Natural killer cell (primary cell): ENCODE measurements around the gene TTLL7. TPM values are rescaled to one million over a fixed set of nuclear protein-coding genes. Genes with fewer than 3 reads are reported as not detected.

Experiments used
- ATAC-seq, 3 donors: fragments of 150-1000 bp in 2 of 3; fragments of 200-7000 bp in 1 of 3; cut with Tn5 transposase; 1 replicate in 1 of 3; 2 replicates in 2 of 3; pipeline ENCODE4 v1.10.0; 2021; ENCODE audit warnings: mild to moderate bottlenecking in 2 of 3, moderate library complexity in 2 of 3
- DNase-seq, 2 donors: peaks; one replicate each; pipeline versions ENCODE4 v3.0.0 to v3.0.0-alpha.2; 2013 to 2021; ENCODE audit warnings: mixed read lengths in 1 of 2
- H3K27ac ChIP-seq: one replicate; pipeline ENCODE4 v1.5.1; 2013; ENCODE audit warnings: mild to moderate bottlenecking, low read length
- H3K27me3 ChIP-seq: one replicate; pipeline ENCODE4 v1.6.1; 2013; ENCODE audit warnings: low read length; ENCODE audit not compliant: control insufficient read depth, insufficient read depth
- H3K36me3 ChIP-seq: one replicate; pipeline ENCODE4 v1.6.1; 2013; ENCODE audit warnings: low read length; ENCODE audit not compliant: control insufficient read depth, insufficient read depth
- H3K4me1 ChIP-seq: one replicate; pipeline ENCODE4 v1.6.1; 2013; ENCODE audit warnings: low read length; ENCODE audit not compliant: control insufficient read depth, insufficient read depth
- H3K4me3 ChIP-seq: one replicate; pipeline ENCODE4 v1.5.1; 2013; ENCODE audit warnings: low read length
- H3K9me3 ChIP-seq: one replicate; pipeline ENCODE4 v1.6.1; 2013; ENCODE audit warnings: low read length; ENCODE audit not compliant: control insufficient read depth, insufficient read depth
- H3K27ac Mint-ChIP-seq, 2 donors: one replicate each; pipeline ENCODE4 v1.8.0; 2022; ENCODE audit warnings: mild to moderate bottlenecking in 2 of 2, mixed read lengths in 2 of 2, moderate library complexity in 1 of 2
- H3K27me3 Mint-ChIP-seq, 2 donors: one replicate each; pipeline ENCODE4 v1.8.0; 2022; ENCODE audit warnings: low read depth in 2 of 2, mixed read lengths in 2 of 2
- H3K36me3 Mint-ChIP-seq: one replicate; pipeline ENCODE4 v1.8.0; 2022; ENCODE audit warnings: mixed read lengths
- H3K4me1 Mint-ChIP-seq, 2 donors: one replicate each; pipeline ENCODE4 v1.8.0; 2022; ENCODE audit warnings: mixed read lengths in 2 of 2
- H3K4me3 Mint-ChIP-seq: one replicate; pipeline ENCODE4 v1.8.0; 2022; ENCODE audit warnings: mild to moderate bottlenecking, moderate library complexity, mixed read lengths
- H3K9me3 Mint-ChIP-seq, 2 donors: one replicate each; pipeline ENCODE4 v1.8.0; 2022; ENCODE audit warnings: mixed read lengths in 2 of 2
- CTCF ChIP-seq: fragments of 200-600 bp; IDR thresholded peaks from one replicate; pipeline ENCODE4 v1.8.0; 2022; ENCODE audit warnings: antibody characterized with exemption
- WGBS: methylation state at CpG from one replicate; pipeline ENCODE4 v1.1.7; 2013; ENCODE audit warnings: missing lambda C conversion rate; ENCODE audit not compliant: insufficient coverage; 5-methylcytosine and 5-hydroxymethylcytosine counted together
- intact Hi-C: fragments of 100-400 bp; cut with micrococcal nuclease; formaldehyde crosslinking; loops from one replicate; pipeline ENCODE4 v1.14.2; 2022
- total RNA-seq, 4 donors: library from RNA; stranded (reverse); fragments of 120-200 nt in 1 of 4; gene quantifications; one replicate each; pipeline versions ENCODE4 v1.2.3 to v1.2.4, GENCODE V29; 2013 to 2022

Gene TTLL7
- total RNA-seq, 3 donors from 2014 or later (not counting 1 experiment from before 2014, with no cell fraction given) = 0.21 to 4.4 (median 0.25) TPM

DNA sequence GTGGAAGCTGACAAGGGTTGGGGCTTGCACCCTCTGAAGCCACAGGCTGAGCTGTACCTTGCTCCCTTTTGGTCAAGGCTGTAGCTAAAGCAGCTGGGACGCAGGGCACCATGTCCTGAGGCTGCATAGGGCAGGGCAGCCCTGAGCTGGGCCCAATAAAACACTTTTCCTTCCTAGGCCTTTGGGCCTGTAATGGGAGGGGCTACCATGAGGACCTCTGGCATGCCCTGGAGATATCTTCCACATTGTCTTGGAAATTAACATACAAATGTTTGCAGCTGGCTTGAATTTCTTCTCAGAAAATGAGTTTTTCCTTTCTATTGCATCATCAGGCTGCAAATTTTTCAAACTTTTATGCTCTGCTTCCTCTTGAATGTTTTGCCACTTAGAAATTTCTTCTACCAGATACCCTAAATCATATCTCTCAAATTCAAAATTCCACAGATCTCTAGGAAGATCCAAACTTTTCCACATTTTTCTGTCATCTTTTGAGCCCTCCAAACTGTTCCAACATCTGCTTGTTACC lies 32.9 kb upstream of the TTLL7 start:
- H3K4me1 ChIP-seq = no peaks in the 10 kb centered on the region
- no peaks in the 10 kb centered on the region for H3K36me3 ChIP-seq
- no peaks in the 10 kb centered on the region for H3K27me3 ChIP-seq
- H3K36me3 Mint-ChIP-seq = peaks cover 6% of the 10 kb centered on the region
- no peak for ATAC-seq
- 63% methylated on average over 1 of the region's 1 CpG for WGBS
- TF ChIP-seq CTCF = no peak
- peaks cover 13 to 18% of the 10 kb centered on the region in 2 donors for H3K27me3 Mint-ChIP-seq
- no peaks in the 10 kb centered on the region for H3K9me3 ChIP-seq
- no peak for DNase-seq
- H3K4me3 ChIP-seq = no peak overlapping the region
- no peak overlapping the region for H3K27ac Mint-ChIP-seq
- no peak overlapping the region for H3K4me3 Mint-ChIP-seq
- intact Hi-C loops = no loop called here
- H3K9me3 Mint-ChIP-seq = no peaks in the 10 kb centered on the region
- H3K4me1 Mint-ChIP-seq = no peaks in the 10 kb centered on the region
- H3K27ac ChIP-seq = no peak overlapping the region

DNA sequence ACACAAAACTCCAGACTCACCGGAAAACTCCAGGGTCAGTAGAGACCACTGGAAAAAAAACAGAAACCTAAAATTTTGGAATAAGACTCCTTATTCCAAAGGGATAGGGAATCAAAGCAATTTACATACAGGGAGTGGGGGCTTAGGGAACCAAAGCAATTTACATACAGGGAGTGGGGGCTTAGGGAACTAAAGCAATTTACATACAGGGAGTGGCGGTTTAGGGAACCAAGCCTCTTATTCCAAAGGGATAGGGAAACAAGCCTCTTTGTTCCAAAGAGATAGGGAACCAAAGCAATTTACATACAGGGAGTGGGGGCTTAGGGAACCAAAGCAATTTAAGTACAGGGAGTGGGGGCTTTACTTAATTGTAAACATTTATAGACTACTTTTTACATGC lies 28.4 kb upstream of the TTLL7 start:
- Histone ChIP-seq H3K27me3 (no peaks in the 10 kb centered on the region), H3K36me3 (no peaks in the 10 kb centered on the region), H3K27ac (no peak overlapping the region), H3K9me3 (no peaks in the 10 kb centered on the region), H3K4me3 (no peak overlapping the region), H3K4me1 (no peaks in the 10 kb centered on the region)
- ATAC-seq = no peak
- H3K36me3 Mint-ChIP-seq = no peaks in the 10 kb centered on the region
- no peaks in the 10 kb centered on the region for H3K4me1 Mint-ChIP-seq
- 88% methylated on average over 1 of the region's 2 CpGs for WGBS
- no peak overlapping the region for H3K4me3 Mint-ChIP-seq
- DNase-seq = no peak
- peaks cover 8 to 12% of the 10 kb centered on the region in 2 donors for H3K27me3 Mint-ChIP-seq
- H3K27ac Mint-ChIP-seq = no peak overlapping the region
- intact Hi-C loops = no loop called here
- H3K9me3 Mint-ChIP-seq = no peaks in the 10 kb centered on the region
- TF ChIP-seq CTCF = no peak

DNA sequence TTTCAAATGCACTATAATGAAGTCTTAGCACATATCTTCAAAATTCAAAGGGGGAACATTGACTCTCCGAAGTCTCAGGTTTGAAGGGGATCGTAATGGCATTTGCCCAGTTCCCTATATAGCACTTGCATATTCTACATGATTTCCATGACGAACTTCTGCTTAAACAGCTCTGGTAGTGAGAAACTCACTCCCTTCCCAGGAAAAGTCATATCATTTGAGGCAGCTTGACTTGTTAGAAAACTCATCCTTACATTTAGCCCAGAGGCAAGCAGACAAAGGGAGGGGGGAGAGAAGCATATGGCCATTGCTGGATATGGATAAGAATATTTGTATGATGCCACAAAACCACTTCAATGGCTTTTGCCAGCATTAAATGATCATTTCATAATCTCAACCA lies 27.0 kb upstream of the TTLL7 start:
- H3K36me3 ChIP-seq = no peaks in the 10 kb centered on the region
- H3K36me3 Mint-ChIP-seq = no peaks in the 10 kb centered on the region
- DNase-seq (no peak), ATAC-seq (no peak)
- H3K9me3 Mint-ChIP-seq = no peaks in the 10 kb centered on the region
- no peak overlapping the region for H3K27ac ChIP-seq
- no peaks in the 10 kb centered on the region for H3K9me3 ChIP-seq
- no peaks in the 10 kb centered on the region for H3K27me3 ChIP-seq
- no peak overlapping the region for H3K27ac Mint-ChIP-seq
- TF ChIP-seq CTCF = no peak
- H3K4me1 ChIP-seq = no peaks in the 10 kb centered on the region
- H3K4me1 Mint-ChIP-seq = no peaks in the 10 kb centered on the region
- intact Hi-C loops = no loop called here
- H3K27me3 Mint-ChIP-seq = peaks cover 11 to 23% of the 10 kb centered on the region in 2 donors
- 89% methylated on average over 3 of the region's 3 CpGs for WGBS
- no peak overlapping the region for H3K4me3 ChIP-seq
- H3K4me3 Mint-ChIP-seq = no peak overlapping the region

- H3K4me1 ChIP-seq = no peaks in the 10 kb centered on the region
- no peaks in the 10 kb centered on the region for H3K36me3 Mint-ChIP-seq
- H3K27me3 Mint-ChIP-seq = peaks cover 11 to 39% of the 10 kb centered on the region in 2 donors
- no peaks in the 10 kb centered on the region for H3K36me3 ChIP-seq
- intact Hi-C loops = no loop called here
- 96% methylated on average over 5 of the region's 6 CpGs for WGBS
- no peaks in the 10 kb centered on the region for H3K4me1 Mint-ChIP-seq
- no peak overlapping the region for H3K4me3 ChIP-seq
- ATAC-seq = no peak
- DNase-seq = no peak
- no peak overlapping the region for H3K27ac ChIP-seq
- H3K27me3 ChIP-seq = peaks cover 2% of the 10 kb centered on the region
- no peaks in the 10 kb centered on the region for H3K9me3 Mint-ChIP-seq
- no peak for TF ChIP-seq CTCF
- H3K4me3 Mint-ChIP-seq = no peak overlapping the region
- H3K27ac Mint-ChIP-seq = no peak overlapping the region
- H3K9me3 ChIP-seq = no peaks in the 10 kb centered on the region
Measured at GRCh38 chr1:84021822-84022221, 22.9 kb upstream of the TTLL7 start.
